ENCODE data around the gene ANK3.

Gene ANK3

GRCh38 chr10:60148266-60148840, 241.3 kb downstream of the ANK3 start:
- in situ Hi-C loops (cut with HindIII; ENCODE audit: low sequenced_read_pairs): no loop called here

DNA sequence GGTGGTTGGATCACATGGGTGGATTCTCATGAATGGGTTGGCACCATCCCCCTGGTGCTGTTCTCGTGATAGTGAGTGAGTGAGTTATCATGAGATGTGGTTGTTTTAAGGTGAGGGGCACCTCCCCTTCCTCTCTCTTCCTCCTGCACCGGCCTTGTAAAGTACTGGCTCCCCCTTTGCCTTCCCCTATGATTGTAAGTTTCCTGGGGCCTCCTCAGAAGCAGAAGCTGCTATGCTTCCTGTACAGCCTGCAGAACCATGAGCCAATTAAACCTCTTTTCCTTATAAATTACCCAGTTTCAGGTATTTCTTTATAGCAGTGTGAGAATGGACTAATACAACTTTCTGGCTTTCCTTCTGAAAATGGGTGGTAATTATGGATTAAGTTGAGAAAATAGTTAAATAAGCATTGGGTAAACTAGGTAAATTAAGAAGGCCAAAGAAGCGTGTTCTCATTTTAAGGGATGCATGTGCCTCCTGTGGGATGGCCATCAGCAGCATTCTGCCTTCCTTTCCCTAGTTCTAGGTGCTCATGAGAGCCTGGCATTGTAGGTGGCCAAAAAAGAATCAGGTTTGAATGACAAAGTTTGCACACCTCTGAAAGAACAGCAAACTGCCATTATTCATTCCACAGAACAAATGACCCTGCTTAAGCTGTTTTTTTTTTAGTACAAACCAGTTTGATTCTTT, 242.0 kb downstream of the ANK3 start:
- in situ Hi-C loops (cut with HindIII; ENCODE audit: low sequenced_read_pairs): no loop called here

GRCh38 chr10:60147025-60147424, 242.7 kb downstream of the ANK3 start:
- in situ Hi-C loops (cut with HindIII; ENCODE audit: low sequenced_read_pairs): no loop called here

DNA sequence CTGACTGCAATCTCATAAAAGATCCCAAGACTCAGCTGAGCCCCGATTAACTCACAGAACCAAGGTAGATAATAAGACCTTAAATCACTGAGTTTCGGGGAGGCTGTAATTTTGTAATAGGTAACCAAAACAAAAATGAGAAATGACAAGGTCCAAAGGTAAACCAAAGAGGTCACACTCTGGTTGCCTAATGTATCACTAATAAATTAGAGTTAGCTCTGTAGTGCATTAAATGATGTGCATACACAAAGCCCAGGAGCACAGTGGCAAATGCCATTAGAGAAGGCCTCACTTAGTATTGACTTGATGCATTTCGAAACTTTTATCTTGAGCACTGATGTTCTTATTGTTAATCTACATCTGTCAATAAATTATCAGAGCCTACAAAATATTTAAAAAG, 245.6 kb downstream of the ANK3 start:
- in situ Hi-C loops (cut with HindIII; ENCODE audit: low sequenced_read_pairs): no loop called here

DNA sequence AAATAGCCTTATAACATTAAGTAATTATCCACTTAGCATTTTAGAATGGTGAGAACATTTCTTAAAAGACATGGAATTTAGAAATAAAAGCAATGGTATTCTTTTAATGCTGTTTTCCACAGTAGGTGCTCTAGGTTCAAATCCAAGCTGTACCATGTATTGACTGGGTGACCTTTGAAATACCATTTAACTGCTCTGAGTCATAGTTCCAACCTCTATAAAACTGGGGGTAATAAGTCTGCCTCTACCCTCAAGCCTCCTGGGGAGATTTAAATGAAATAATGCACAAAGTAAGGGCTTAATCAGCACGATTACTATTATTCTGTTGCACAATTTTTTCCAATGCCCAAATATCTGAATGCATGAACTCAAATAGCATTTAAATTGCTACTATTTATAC, 246.9 kb downstream of the ANK3 start:
- in situ Hi-C loops (cut with HindIII; ENCODE audit: low sequenced_read_pairs): no loop called here

DNA sequence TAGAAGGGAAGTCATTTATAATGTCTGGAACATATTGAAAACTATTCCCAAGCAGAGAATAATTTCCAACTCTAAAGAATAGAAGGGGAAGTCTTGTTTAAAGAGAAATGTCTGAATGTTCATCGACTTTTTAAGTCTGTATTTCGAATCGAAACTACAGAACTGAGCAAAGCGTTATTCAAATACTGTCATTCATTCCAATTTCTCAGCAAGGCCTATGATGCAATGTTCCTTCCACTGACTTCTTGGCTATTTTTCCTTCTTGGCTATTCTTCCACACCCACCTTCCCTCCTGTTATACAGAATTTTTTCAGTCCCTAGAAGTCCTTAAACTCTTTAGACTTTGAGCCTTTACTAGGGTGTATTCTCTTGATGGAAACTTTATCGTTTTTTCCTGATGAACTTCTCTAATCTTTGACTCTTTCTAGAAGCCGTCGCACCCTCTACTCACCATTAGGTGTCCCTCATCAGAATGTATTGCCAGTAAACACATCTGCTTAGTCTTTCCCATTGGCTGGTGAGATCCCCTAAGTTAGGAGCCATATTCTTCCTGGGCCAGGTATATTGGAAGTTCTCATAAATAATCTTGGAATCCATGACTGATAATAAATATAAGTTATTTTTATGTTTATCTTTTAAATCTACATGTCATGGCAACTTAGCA, 247.6 kb downstream of the ANK3 start:
- in situ Hi-C loops (cut with HindIII; ENCODE audit: low sequenced_read_pairs): no loop called here

GRCh38 chr10:60140651-60141632, 248.7 kb downstream of the ANK3 start:
- in situ Hi-C loops (cut with HindIII; ENCODE audit: low sequenced_read_pairs): no loop called here

- in situ Hi-C loops (cut with HindIII; ENCODE audit: low sequenced_read_pairs): no loop called here
These were observed 249.7 kb downstream of the ANK3 start for GRCh38 chr10:60139798-60140566.

GRCh38 chr10:60139290-60139689, 250.4 kb downstream of the ANK3 start:
- in situ Hi-C loops (cut with HindIII; ENCODE audit: low sequenced_read_pairs): no loop called here

GRCh38 chr10:60138842-60139241, 250.8 kb downstream of the ANK3 start:
- in situ Hi-C loops (cut with HindIII; ENCODE audit: low sequenced_read_pairs): no loop called here

DNA sequence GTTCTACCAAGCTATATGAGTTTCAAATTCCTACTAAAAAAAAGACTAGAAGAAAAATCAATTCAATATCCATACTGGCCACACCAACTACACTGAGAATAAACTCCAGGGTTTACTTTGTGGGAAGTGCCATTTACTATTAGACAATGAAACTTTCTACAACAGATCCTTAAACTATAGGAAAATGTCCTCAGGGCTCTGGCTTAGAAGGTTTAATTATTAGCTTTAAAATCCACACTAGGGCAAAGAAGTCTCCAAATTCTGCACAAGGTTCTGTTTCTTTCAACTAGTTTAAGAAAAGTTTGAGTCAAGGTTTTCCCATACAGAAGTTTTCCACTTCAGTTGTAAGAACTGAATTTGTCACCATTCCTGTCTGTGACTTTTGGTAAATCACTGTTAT, 251.6 kb downstream of the ANK3 start:
- in situ Hi-C loops (cut with HindIII; ENCODE audit: low sequenced_read_pairs): no loop called here

GRCh38 chr10:60137292-60137992, 252.2 kb downstream of the ANK3 start:
- in situ Hi-C loops (cut with HindIII; ENCODE audit: low sequenced_read_pairs): no loop called here

GRCh38 chr10:60135020-60135419, 254.7 kb downstream of the ANK3 start:
- in situ Hi-C loops (cut with HindIII; ENCODE audit: low sequenced_read_pairs): no loop called here

DNA sequence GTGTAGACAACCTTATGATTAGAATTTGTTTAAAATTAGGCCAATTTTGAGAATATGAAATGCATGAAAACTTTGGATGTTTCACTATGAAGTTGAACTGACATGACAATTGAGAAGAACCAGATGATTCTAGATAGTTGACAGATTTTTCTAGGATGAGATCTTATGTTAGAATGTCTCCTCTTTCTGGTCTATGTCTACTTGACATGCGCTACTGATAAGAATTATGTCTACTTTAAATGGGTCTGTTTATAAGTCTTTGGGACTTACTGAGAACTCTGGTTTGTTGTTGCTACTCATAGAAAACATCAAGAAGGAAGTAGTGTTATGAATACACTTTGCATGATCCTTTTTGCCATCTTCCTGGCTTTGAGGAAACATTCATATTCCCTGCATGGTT, 255.1 kb downstream of the ANK3 start:
- in situ Hi-C loops (cut with HindIII; ENCODE audit: low sequenced_read_pairs): no loop called here

- in situ Hi-C loops (cut with HindIII; ENCODE audit: low sequenced_read_pairs): no loop called here
These were observed 259.5 kb downstream of the ANK3 start for GRCh38 chr10:60130130-60130579.

DNA sequence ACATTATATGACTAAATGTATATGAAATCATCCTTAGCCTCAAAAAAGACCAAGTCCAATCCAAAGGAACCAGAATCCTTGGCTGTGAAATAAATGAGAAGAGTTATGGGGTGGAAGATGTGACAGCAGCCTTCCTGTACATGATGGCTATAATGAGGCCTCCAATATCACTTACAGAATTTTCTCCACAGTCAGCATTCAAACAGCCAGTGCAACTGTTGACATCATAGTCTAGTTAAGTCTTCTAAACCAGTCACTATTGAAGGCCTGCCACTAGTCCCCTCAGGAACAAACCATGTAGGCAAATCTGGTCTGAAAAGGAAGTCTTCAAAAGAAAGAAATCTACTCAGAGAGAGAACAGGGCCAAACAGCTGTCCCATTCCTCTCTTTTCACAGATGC, 263.8 kb downstream of the ANK3 start:
- in situ Hi-C loops (cut with HindIII; ENCODE audit: low sequenced_read_pairs): no loop called here

GRCh38 chr10:60124536-60124935, 265.1 kb downstream of the ANK3 start:
- in situ Hi-C loops (cut with HindIII; ENCODE audit: low sequenced_read_pairs): loop anchor here (25.0 kb wide), 1 partner anchor 313 kb away; no protein-coding TSS in a partner anchor

- in situ Hi-C loops (cut with HindIII; ENCODE audit: low sequenced_read_pairs): loop anchor here (25.0 kb wide), 1 partner anchor 314 kb away; no protein-coding TSS in a partner anchor
These were observed 266.0 kb downstream of the ANK3 start for GRCh38 chr10:60123668-60124067.

DNA sequence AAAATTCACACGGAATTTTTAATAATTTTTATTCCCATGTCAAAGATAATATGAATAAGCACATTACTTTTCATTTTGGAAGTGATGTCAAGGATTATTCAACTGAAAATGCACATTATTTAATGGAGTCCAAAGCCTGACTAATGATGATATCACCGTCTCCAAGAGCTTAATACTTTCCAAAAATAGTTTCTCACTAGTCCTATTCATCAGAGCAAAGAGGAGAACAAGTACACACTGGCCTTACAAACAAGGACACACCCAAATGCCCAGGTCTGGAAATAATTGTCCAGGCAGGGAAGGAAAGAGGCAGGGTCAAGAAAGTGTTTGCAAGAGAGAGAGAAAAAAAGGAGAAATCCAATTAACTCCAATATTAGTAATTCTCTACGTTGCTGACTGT, 266.5 kb downstream of the ANK3 start:
- in situ Hi-C loops (cut with HindIII; ENCODE audit: low sequenced_read_pairs): loop anchor here (25.0 kb wide), 1 partner anchor 314 kb away; no protein-coding TSS in a partner anchor
